Measurements from ENCODE around the gene TUBGCP2.

DNA sequence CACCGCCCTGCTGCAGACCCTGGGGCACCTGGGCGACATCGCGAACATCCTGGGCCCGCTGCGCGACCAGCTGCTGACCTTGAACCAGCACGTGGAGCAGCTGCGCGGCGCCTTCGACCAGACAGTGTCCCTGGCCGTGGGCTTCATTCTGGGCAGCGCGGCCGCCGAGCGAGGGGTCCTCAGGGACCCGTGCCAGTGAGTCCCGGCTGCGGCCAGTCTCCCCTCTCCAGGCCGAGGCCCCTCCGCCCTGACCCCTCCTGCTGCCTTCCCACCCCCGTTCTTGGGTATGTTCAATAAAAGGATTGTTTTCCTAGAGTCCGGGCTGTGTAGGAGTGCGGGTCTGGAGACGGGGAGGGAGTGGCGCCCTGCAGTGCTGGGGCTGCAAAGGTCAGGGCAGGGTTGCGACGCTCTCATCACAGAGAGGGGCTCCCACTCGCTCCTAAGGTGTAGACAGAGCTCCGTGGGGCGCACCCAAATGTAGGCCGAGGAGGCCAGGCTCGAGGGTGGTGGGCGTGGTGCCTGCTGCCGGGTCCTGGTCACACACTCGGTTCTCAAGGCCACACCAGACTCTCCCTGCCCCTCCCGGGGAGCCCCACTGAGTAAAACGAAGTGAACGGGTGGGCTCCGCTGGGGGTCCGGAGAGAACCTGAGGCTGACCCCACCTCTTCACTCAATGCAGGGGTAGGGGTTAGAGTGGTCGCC, 77.3 kb downstream of the TUBGCP2 start:
- TF ChIP-seq EZH2 (IDR thresholded peaks at IDR 0.05), result peak; percentile 99
- TF ChIP-seq, protein P1, sequence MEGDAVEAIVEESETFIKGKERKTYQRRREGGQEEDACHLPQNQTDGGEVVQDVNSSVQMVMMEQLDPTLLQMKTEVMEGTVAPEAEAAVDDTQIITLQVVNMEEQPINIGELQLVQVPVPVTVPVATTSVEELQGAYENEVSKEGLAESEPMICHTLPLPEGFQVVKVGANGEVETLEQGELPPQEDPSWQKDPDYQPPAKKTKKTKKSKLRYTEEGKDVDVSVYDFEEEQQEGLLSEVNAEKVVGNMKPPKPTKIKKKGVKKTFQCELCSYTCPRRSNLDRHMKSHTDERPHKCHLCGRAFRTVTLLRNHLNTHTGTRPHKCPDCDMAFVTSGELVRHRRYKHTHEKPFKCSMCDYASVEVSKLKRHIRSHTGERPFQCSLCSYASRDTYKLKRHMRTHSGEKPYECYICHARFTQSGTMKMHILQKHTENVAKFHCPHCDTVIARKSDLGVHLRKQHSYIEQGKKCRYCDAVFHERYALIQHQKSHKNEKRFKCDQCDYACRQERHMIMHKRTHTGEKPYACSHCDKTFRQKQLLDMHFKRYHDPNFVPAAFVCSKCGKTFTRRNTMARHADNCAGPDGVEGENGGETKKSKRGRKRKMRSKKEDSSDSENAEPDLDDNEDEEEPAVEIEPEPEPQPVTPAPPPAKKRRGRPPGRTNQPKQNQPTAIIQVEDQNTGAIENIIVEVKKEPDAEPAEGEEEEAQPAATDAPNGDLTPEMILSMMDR (IDR thresholded peaks at IDR 0.05), result no peak

All from neural progenitor cell (in vitro differentiated cells).